Measurements from ENCODE around the gene RFT1.

RFT1 gene

DNA sequence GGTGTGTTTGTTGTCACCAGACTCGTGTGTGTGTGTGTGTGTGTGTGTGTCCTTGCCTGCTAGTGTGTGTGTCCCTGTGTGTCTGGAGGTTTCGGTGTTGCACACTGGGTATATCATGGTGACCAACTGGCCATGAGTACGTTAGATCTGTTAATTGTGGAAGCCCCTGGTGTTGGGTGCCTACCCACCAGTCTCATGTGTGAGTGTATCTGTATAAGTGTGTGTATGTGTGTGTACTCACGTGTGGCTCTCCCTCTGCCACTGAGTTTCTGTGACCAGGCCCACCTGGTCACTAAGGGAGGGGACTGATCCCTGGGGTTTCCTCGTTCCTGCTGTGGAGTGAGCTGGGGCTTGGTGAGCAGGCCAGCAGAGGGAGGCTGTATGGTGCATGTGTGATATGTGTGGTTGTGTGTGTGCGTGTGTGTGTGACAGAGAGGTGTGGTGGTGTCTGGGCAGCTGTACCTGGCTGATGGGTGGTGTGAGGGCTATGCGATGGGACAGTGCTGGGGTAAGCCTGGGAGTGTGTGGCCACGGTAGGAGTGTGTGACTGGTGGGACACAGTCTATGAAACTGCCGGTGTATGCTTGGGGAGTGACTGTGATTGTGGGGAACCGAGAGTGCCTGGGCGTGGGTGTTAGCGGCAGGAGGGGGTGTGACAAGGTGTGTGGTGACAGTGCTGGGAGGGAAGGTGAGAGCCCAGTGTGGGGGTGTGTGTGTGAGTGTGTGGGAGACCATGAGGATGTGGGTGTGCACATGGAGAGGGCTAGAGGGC, 32.6 kb upstream of the RFT1 start:
- no peak for DNase-seq (ENCODE audit: low spot score)
- in situ Hi-C loops (cut with MboI; ENCODE audit: low sequenced_read_pairs, unreplicated experiment), result no loop called here
- no peak for TF ChIP-seq CTCF (IDR thresholded peaks at IDR 0.05; ENCODE audit: borderline replicate concordance, control extremely low read depth, extremely low read depth, insufficient read depth, missing control alignments)

DNA sequence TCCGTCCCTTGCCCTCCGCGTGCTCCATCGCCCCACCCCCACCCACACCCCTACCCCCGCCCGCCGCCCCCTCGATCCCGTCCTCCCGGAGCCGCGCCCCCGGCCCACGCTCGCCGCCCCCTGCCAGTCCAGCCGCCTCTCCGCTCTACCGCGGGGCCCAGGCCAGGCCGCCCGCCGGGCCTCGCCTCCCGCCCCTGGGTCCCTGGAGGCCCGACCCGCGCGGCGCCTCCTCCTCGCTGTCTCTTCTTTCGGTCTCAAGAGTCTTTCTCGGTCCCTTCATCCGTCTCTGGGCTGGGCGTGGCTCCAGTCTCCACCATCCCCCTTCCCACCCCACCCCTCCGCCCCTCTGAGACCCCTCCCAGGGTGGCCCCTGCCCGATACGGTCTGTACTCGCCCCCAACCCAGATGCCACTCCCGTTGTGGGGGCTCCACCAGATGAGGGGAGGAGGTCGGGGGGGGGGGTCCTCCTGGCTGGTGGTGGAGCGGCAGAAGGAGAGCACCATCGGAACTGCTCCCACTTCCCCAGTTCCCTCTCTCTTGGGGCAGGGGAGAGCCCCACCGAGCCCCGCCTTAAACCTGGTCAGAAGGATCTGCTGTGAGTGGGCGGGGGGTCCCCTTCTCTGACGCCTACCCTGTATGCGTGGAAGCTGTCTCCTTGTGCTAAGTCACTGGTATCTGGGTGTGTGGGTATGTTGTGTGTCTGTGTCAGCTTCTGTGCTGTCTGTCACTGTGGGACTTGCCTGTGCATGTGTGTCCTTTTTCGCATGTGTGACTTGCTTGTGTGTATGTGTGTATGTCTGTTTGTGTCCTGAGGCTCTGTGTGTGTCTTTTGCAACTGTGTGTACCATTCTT, 31.8 kb upstream of the RFT1 start:
- in situ Hi-C loops (cut with MboI; ENCODE audit: low sequenced_read_pairs, unreplicated experiment), result no loop called here
- TF ChIP-seq CTCF (IDR thresholded peaks at IDR 0.05; ENCODE audit: borderline replicate concordance, control extremely low read depth, extremely low read depth, insufficient read depth, missing control alignments), result no peak
- peak; percentile 83 for DNase-seq (ENCODE audit: low spot score)

GRCh38 chr3:53161450-53161819, 31.2 kb upstream of the RFT1 start:
- no peak for DNase-seq (ENCODE audit: low spot score)
- in situ Hi-C loops (cut with MboI; ENCODE audit: low sequenced_read_pairs, unreplicated experiment), result no loop called here
- no peak for TF ChIP-seq CTCF (IDR thresholded peaks at IDR 0.05; ENCODE audit: borderline replicate concordance, control extremely low read depth, extremely low read depth, insufficient read depth, missing control alignments)

GRCh38 chr3:53160660-53161449, 30.6 kb upstream of the RFT1 start, which contains the start of gene PRKCD:
TSS of gene PRKCD (plus strand) at chr3:53161209. CDS start at chr3:53178423, 17,214 bp downstream.
- TF ChIP-seq CTCF (IDR thresholded peaks at IDR 0.05; ENCODE audit: borderline replicate concordance, control extremely low read depth, extremely low read depth, insufficient read depth, missing control alignments), result peak; percentile 17
- in situ Hi-C loops (cut with MboI; ENCODE audit: low sequenced_read_pairs, unreplicated experiment), result no loop called here
- peak; percentile 97 for DNase-seq (ENCODE audit: low spot score)

GRCh38 chr3:53160061-53160659, 29.9 kb upstream of the RFT1 start:
- no peak for TF ChIP-seq CTCF (IDR thresholded peaks at IDR 0.05; ENCODE audit: borderline replicate concordance, control extremely low read depth, extremely low read depth, insufficient read depth, missing control alignments)

More at GRCh38 chr3:53160061-53160659, 29.9 kb upstream of the RFT1 start:
- in situ Hi-C loops (cut with MboI; ENCODE audit: low sequenced_read_pairs, unreplicated experiment), result no loop called here
- DNase-seq (ENCODE audit: low spot score), result no peak
